ENCODE measurements around the gene TBC1D8.

Gene TBC1D8

DNA sequence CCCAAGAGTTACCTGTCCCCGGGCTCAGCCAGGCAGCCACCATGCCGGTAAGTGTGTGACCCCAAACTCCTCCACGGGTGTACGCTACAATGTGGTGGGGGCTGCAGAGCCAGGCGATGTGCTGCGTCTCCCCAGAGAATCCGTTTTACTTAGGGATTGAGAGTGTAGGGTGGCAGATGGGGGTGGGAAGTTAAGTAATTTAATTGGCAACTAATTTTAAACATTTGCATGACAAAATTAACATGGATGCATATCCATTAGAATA, 175.7 kb downstream of the TBC1D8 start:
- no peak overlapping the region for H3K4me3 ChIP-seq (ENCODE audit: low read depth, low read length)

DNA sequence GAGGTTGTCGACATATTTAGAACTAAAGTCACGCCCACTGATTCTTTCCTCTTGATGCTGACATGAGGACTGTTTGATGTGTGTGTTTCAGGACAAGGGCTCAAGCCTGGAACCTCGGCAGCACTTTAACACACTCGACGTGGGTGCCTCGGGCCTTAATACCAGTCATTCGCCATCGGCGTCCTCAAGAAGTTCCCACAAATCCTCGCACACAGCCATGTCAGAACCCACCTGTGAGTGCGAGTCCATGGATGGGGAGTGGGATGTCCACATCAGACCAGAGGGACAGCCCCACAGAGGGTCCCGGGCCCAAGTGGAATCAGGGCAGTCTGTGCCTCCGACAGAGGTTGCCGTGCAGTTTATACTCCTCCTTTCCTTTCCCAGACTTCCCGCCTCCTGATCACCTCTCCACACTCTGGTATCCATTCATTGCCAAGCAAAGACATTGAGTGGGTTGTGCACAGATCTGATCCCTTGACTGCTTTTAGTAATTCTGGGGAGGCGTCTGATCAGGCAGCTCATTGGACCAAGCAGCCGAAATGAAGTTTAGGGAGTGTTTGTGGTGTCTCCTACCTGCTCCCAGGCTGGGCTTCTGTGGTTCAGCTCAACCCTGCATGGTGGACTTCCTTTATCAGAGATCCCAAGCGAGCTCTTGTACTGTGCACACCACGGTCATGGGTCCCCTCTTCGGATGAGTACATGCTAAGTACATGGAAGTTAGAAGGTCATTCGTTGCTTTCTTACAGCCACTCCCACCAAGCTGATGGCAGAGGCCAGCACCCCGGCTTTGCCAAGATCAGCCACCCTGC, 176.3 kb downstream of the TBC1D8 start:
- H3K4me3 ChIP-seq (ENCODE audit: low read depth, low read length): no peak overlapping the region
- TF ChIP-seq CTCF (IDR thresholded peaks at IDR 0.05; ENCODE audit: borderline replicate concordance, insufficient read depth, low read depth, low read length): no peak

More for the DNA sequence above, 175.7 kb downstream of the TBC1D8 start:
- TF ChIP-seq CTCF (IDR thresholded peaks at IDR 0.05; ENCODE audit: borderline replicate concordance, insufficient read depth, low read depth, low read length): no peak

GRCh38 chr2:100972452-100972851, 178.7 kb downstream of the TBC1D8 start:
- TF ChIP-seq CTCF (IDR thresholded peaks at IDR 0.05; ENCODE audit: borderline replicate concordance, insufficient read depth, low read depth, low read length): no peak
- H3K4me3 ChIP-seq (ENCODE audit: low read depth, low read length): no peak overlapping the region

- no peak overlapping the region for H3K4me3 ChIP-seq (ENCODE audit: low read depth, low read length)
- TF ChIP-seq CTCF (IDR thresholded peaks at IDR 0.05; ENCODE audit: borderline replicate concordance, insufficient read depth, low read depth, low read length): no peak
Observed at GRCh38 chr2:100971221-100971620, 180.0 kb downstream of the TBC1D8 start.

DNA sequence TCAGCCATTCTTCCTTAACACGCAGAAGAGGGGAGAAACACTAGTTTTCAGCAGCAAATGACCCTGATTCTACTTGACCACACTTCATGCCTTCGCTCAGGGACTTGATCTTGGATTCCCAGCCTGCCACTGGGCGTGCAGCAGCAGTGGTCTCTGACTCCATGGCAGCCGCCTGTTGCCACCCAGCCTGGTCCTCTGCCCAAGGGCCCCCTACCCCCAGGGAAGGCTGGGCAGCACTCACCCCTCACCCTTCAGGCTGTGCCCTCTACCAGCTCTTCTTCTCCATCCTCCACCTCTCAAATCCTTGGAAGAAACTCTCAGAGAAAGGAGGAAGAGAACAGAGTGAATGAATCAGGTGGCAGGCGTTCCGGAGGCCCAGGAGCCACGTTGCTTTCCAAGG, 181.2 kb downstream of the TBC1D8 start:
- no peak for TF ChIP-seq CTCF (IDR thresholded peaks at IDR 0.05; ENCODE audit: borderline replicate concordance, insufficient read depth, low read depth, low read length)
- H3K4me3 ChIP-seq (ENCODE audit: low read depth, low read length): no peak overlapping the region

DNA sequence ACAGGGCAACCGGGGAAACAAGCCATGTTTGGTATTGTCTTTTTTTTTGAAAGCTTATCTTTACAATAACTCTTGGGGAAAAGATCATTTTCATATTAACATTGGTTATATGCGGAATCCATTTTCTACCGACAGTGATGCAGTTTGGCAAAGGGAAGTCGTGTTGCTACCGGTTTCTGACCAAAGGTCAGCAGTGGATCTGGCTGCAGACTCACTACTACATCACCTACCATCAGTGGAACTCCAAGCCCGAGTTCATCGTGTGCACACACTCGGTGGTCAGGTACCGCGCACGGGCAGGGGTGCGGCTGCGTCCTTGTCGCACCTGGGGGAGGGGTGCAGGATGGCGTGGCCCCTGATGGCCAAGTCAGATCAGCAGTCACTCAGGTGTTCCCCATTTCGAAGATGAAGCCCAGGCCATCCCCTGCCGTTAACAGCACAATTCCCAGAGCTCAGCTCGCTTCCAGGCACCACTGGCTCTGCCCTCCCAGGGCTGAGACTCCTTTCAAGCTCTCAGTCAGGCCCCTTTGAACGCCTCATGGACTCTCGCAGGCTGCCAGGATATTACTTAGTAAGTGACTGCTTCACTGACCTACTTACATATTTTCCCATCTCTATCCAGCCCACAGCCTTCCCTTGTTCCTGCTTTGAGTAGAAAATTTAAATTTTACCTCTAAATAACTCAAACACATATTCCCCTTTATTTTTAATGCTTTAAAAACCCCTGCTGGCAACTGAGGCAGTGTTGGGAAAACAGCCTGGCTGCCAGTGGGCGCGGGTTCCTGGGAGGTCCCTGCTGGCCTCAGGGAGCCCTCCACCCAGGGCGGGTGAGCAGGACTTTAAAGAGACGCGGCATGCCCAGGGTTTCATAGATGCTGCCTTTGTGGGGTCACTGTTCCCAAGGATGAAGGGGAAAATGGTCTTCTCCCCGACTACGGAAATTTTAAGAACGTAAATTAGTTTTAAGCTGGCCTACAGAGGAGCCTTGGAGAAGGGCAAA, 182.7 kb downstream of the TBC1D8 start:
- TF ChIP-seq CTCF (IDR thresholded peaks at IDR 0.05; ENCODE audit: borderline replicate concordance, insufficient read depth, low read depth, low read length): no peak
- H3K4me3 ChIP-seq (ENCODE audit: low read depth, low read length): no peak overlapping the region
